IMR-90 (cell line): ENCODE results near the gene ANXA1. TPM values are rescaled to one million over a fixed set of nuclear protein-coding genes. Genes with fewer than 3 reads are reported as not detected.

ENCODE experiments used
- ATAC-seq: fragments of 200-7000 bp; cut with Tn5 transposase; 2 replicates; pipeline ENCODE4 v1.9.1; 2020; ENCODE audit warnings: low read depth, mild to moderate bottlenecking, moderate library complexity
- BruUV-seq: library from RNA; stranded (reverse); fragments of 400-500 nt; replicated peaks from 2 replicates; lab custom pipeline; 2021; lab: Mats Ljungman, UMichigan
- CTCF ChIA-PET: fragments of 300-600 bp; formaldehyde crosslinking; extraction: SDS; loops from one replicate; lab custom pipeline; 2021; ENCODE audit warnings: antibody characterized with exemption; lab: Yijun Ruan, JAX
- POLR2A ChIA-PET: fragments of 300-600 bp; sonication (Branson Sonifier 250); formaldehyde crosslinking; loops from one replicate; lab custom pipeline; 2022; ENCODE audit warnings: antibody characterized with exemption; ENCODE audit not compliant: unreplicated experiment; lab: Charles Lee
- DNase-seq: peaks from one replicate; pipeline ENCODE4 v3.0.0; 2013
- H2AFZ ChIP-seq: replicated peaks from 2 replicates; pipeline ENCODE3; 2013; ENCODE audit warnings: low read length, mild to moderate bottlenecking; ENCODE audit not compliant: poor library complexity
- H2AK5ac ChIP-seq: 2 replicates; pipeline ENCODE4 v1.6.1; 2013; ENCODE audit warnings: low read depth, low read length, inconsistent platforms
- H2AK9ac ChIP-seq: replicated peaks from 2 replicates; pipeline ENCODE3; 2013; ENCODE audit warnings: mild to moderate bottlenecking, low read depth, low read length, moderate library complexity; ENCODE audit not compliant: poor library complexity
- H2BK120ac ChIP-seq: 2 replicates; pipeline ENCODE4 v1.6.1; 2013; ENCODE audit warnings: low read depth, low read length, inconsistent platforms
- H2BK15ac ChIP-seq: 3 replicates; pipeline ENCODE4 v1.6.1; 2013; ENCODE audit warnings: low read depth, low read length, inconsistent platforms
- H2BK20ac ChIP-seq: 2 replicates; pipeline ENCODE4 v1.6.1; 2013; ENCODE audit warnings: low read depth, mild to moderate bottlenecking, inconsistent platforms, low read length, moderate library complexity
- H2BK5ac ChIP-seq: 2 replicates; pipeline ENCODE4 v1.6.1; 2013; ENCODE audit warnings: mild to moderate bottlenecking, low read depth, low read length, inconsistent platforms; ENCODE audit not compliant: poor library complexity, severe bottlenecking
- H3K14ac ChIP-seq: replicated peaks from 2 replicates; pipeline ENCODE4 v1.6.1; 2013; ENCODE audit warnings: low read depth, low read length, inconsistent platforms
- H3K18ac ChIP-seq: 2 replicates; pipeline ENCODE4 v1.6.1; 2013; ENCODE audit warnings: low read depth, low read length, control low read depth
- H3K23ac ChIP-seq: 2 replicates; pipeline ENCODE4 v1.6.1; 2013; ENCODE audit warnings: low read depth, low read length, inconsistent platforms
- H3K27ac ChIP-seq: 2 replicates; pipeline ENCODE4 v1.5.1; 2013; ENCODE audit warnings: mild to moderate bottlenecking, control low read depth, low read length; ENCODE audit not compliant: insufficient read depth
- H3K27me3 ChIP-seq: 2 replicates; pipeline ENCODE4 v1.6.1; 2013; ENCODE audit warnings: low read length; ENCODE audit not compliant: control insufficient read depth, insufficient read depth
- H3K36me3 ChIP-seq: 2 replicates; pipeline ENCODE4 v1.6.1; 2013; ENCODE audit warnings: low read length, mixed read lengths; ENCODE audit not compliant: control insufficient read depth, insufficient read depth
- H3K4ac ChIP-seq: 2 replicates; pipeline ENCODE4 v1.6.1; 2013; ENCODE audit warnings: low read depth, low read length, inconsistent platforms
- H3K4me1 ChIP-seq: 2 replicates; pipeline ENCODE4 v1.6.1; 2013; ENCODE audit warnings: low read length, mixed read lengths; ENCODE audit not compliant: control insufficient read depth, insufficient read depth
- H3K4me2 ChIP-seq: 2 replicates; pipeline ENCODE4 v1.6.1; 2013; ENCODE audit warnings: low read depth, mild to moderate bottlenecking, control low read depth, low read length, moderate library complexity
- H3K4me3 ChIP-seq: 2 replicates; pipeline ENCODE4 v1.5.1; 2013; ENCODE audit warnings: low read depth, mild to moderate bottlenecking, control low read depth, low read length, moderate library complexity; ENCODE audit not compliant: insufficient read depth
- H3K56ac ChIP-seq: 2 replicates; pipeline ENCODE4 v1.6.1; 2013; ENCODE audit warnings: low read length, inconsistent platforms; ENCODE audit not compliant: insufficient read depth; ENCODE audit errors: extremely low read depth
- H3K79me1 ChIP-seq, 2 experiments: 2 replicates each; pipeline ENCODE4 v1.6.1; 2013; ENCODE audit warnings: low read length in 2 of 2, inconsistent platforms in 1 of 2, low read depth in 1 of 2
- H3K9ac ChIP-seq: 2 replicates; pipeline ENCODE4 v1.6.1; 2013; ENCODE audit warnings: low read depth, low read length, control low read depth
- H3K9me1 ChIP-seq: 2 replicates; pipeline ENCODE4 v1.6.1; 2013; ENCODE audit warnings: low read length, inconsistent platforms; ENCODE audit not compliant: insufficient read depth
- H3K9me3 ChIP-seq: 2 replicates; pipeline ENCODE4 v1.6.1; 2013; ENCODE audit warnings: low read length; ENCODE audit not compliant: control insufficient read depth, insufficient read depth
- H4K20me1 ChIP-seq: 2 replicates; pipeline ENCODE4 v1.6.1; 2013; ENCODE audit warnings: low read length, inconsistent platforms; ENCODE audit not compliant: insufficient read depth
- H4K5ac ChIP-seq: 2 replicates; pipeline ENCODE4 v1.6.1; 2013; ENCODE audit warnings: mild to moderate bottlenecking, low read depth, low read length, control low read depth
- H4K8ac ChIP-seq, 2 experiments: 2 replicates each; pipeline ENCODE4 v1.6.1; 2013; ENCODE audit warnings: low read depth in 2 of 2, low read length in 2 of 2, control low read depth in 1 of 2, inconsistent platforms in 1 of 2
- H4K91ac ChIP-seq: 2 replicates; pipeline ENCODE4 v1.6.1; 2013; ENCODE audit warnings: low read depth, low read length, inconsistent platforms; ENCODE audit not compliant: insufficient read depth
- BHLHE40 ChIP-seq: fragments of 150-350 bp; IDR thresholded peaks from 2 replicates; pipeline ENCODE4 v1.6.1; 2016; ENCODE audit warnings: mild to moderate bottlenecking, low read depth, low read length
- CEBPB ChIP-seq: IDR thresholded peaks from 2 replicates; pipeline ENCODE4 v1.6.1; 2012; ENCODE audit warnings: low read depth, low read length, improper control_type of control experiment
- ELK1 ChIP-seq: fragments of 150-350 bp; IDR thresholded peaks from 2 replicates; pipeline ENCODE4 v1.6.1; 2016; ENCODE audit warnings: low read depth, mild to moderate bottlenecking, low read length, moderate library complexity, borderline replicate concordance
- FOS ChIP-seq: fragments of 150-350 bp; IDR thresholded peaks from 2 replicates; pipeline ENCODE4 v1.6.1; 2016; ENCODE audit warnings: low read depth, low read length
- MAFK ChIP-seq: IDR thresholded peaks from 2 replicates; pipeline ENCODE4 v1.6.1; 2012; ENCODE audit warnings: low read depth, low read length, improper control_type of control experiment
- MAZ ChIP-seq: IDR thresholded peaks from 2 replicates; pipeline ENCODE4 v1.6.1; 2012; ENCODE audit warnings: low read depth, mild to moderate bottlenecking, low read length, improper control_type of control experiment, moderate library complexity, borderline replicate concordance
- MXI1 ChIP-seq: IDR thresholded peaks from 2 replicates; pipeline ENCODE4 v1.6.1; 2012; ENCODE audit warnings: low read depth, mild to moderate bottlenecking, low read length, moderate library complexity, borderline replicate concordance
- NFE2L2 ChIP-seq: fragments of 150-350 bp; IDR thresholded peaks from 2 replicates; pipeline ENCODE4 v1.6.1; 2016; ENCODE audit warnings: low read depth, mild to moderate bottlenecking, low read length
- POLR2A ChIP-seq: IDR thresholded peaks from 2 replicates; pipeline ENCODE4 v1.6.1; 2012; ENCODE audit warnings: mild to moderate bottlenecking, low read depth, low read length
- RAD21 ChIP-seq: IDR thresholded peaks from 2 replicates; pipeline ENCODE4 v1.6.1; 2012; ENCODE audit warnings: low read length, improper control_type of control experiment
- RCOR1 ChIP-seq: IDR thresholded peaks from 2 replicates; pipeline ENCODE4 v1.6.1; 2012; ENCODE audit warnings: mild to moderate bottlenecking, low read length, improper control_type of control experiment; ENCODE audit not compliant: insufficient replicate concordance
- RFX5 ChIP-seq: IDR thresholded peaks from 2 replicates; pipeline ENCODE4 v1.8.0; 2012; ENCODE audit warnings: low read depth, mild to moderate bottlenecking, low read length, moderate library complexity
- SMC3 ChIP-seq: fragments of 150-350 bp; IDR thresholded peaks from 2 replicates; pipeline ENCODE4 v1.6.1; 2016; ENCODE audit warnings: low read depth, mild to moderate bottlenecking, antibody characterized with exemption, low read length, moderate library complexity
- WGBS, 2 experiments: methylation state at CpG; one replicate each; pipeline versions ENCODE4 v1.1.5 to v1.1.7; 2013; ENCODE audit warnings: missing lambda C conversion rate in 2 of 2; ENCODE audit not compliant: insufficient read length in 1 of 2; ENCODE audit errors: extremely low coverage in 2 of 2; 5-methylcytosine and 5-hydroxymethylcytosine counted together
- dilution Hi-C: fragments of 300-500 bp; cut with HindIII; formaldehyde crosslinking; loops from one replicate; pipeline ENCODE4 v1.14.3; 2018; ENCODE audit warnings: low sequenced_read_pairs; ENCODE audit not compliant: unreplicated experiment
- in situ Hi-C: fragments of 300-500 bp; cut with MboI; formaldehyde crosslinking; loops from 3 replicates; pipeline ENCODE4 v1.14.3; 2019; ENCODE audit warnings: low sequenced_read_pairs, inconsistent platforms, mixed read lengths
- intact Hi-C: fragments of 100-400 bp; cut with micrococcal nuclease; formaldehyde crosslinking; loops from 2 replicates; pipeline ENCODE4 v1.10.0; 2022
- polyA plus RNA-seq, 3 experiments: library from polyadenylated mRNA; depleted of rRNA; stranded (reverse); fragments of >200 nt; gene quantifications; 2 replicates each; pipeline ENCODE4 v1.2.3, GENCODE V29; 2012; ENCODE audit warnings: low replicate concordance in 1 of 3
- total RNA-seq: library from RNA; depleted of rRNA; stranded (reverse); fragments of >200 nt; gene quantifications from 2 replicates; pipeline ENCODE4 v1.2.3, GENCODE V29; 2012
- TF ChIP-seq, protein P1 (sequence below): fragments of 150-350 bp; IDR thresholded peaks from 2 replicates; pipeline ENCODE4 v1.6.1; 2017; ENCODE audit warnings: mild to moderate bottlenecking, antibody characterized with exemption, low read length, low read depth

Gene ANXA1
- total and polyA plus RNA-seq, 2 of the 4 experiments (the other 2 are of a cell fraction): 520 to 583 TPM

DNA sequence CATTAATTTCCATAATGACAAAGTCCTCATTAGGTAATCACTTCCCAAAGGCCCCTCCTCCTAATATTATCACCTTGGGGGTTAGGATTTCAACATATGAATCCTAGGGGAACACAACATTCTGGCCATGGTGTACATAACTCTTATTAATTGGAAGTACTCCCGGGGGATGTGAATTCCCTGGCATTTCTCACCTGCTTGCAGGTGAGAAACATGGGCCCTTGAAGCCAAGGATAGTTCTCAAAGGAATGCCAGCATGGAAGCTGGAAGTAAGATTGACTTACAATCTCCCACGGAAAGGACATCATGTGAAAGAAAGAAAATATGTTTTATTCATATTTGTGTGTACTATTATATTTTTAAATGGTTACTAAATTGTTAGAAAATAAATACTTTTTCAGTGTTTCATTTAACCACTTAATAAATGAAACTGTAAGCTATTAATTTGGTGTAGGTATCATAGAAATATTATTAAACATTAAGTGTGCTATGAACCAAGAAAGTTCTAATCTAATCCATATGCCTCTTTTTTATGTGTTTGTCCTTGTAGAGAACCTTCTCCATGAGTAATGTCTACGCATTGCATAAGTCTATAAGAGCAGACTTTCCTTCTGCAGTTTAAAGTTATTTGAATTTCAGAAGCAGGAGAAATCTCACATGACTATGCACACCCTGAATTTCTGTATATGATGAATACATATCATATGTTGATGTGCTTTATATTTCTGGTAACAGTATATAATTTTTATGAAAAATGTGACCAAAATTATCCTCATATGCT lies 59.4 kb downstream of the ANXA1 start:
- no peak for ATAC-seq
- Histone ChIP-seq H2BK120ac (no peak overlapping the region), H2AK9ac (no peak overlapping the region), H3K9me3 (no peaks in the 10 kb centered on the region), H3K27me3 (no peaks in the 10 kb centered on the region; the same call in 1 of the 2 replicates), H3K56ac (no peak overlapping the region), H4K91ac (no peak overlapping the region), H3K9me1 (no peaks in the 10 kb centered on the region), H2BK20ac (no peak overlapping the region), H3K4me1 (no peaks in the 10 kb centered on the region), H4K8ac (no peak overlapping the region), H3K27ac (no peak overlapping the region), H3K23ac (no peak overlapping the region), H3K9ac (no peak overlapping the region), H3K79me1 (no peaks in the 10 kb centered on the region), H3K36me3 (no peaks in the 10 kb centered on the region), H2BK5ac (no peak overlapping the region), H2AFZ (no peak overlapping the region), H3K4ac (no peak overlapping the region), H3K4me3 (no peak overlapping the region), H4K5ac (no peak overlapping the region), H3K4me2 (no peak overlapping the region), H3K18ac (no peak overlapping the region), H3K14ac (no peak overlapping the region), H2AK5ac (no peak overlapping the region), H4K20me1 (no peaks in the 10 kb centered on the region), H2BK15ac (no peak overlapping the region)
- no TSS peak for BruUV-seq
- DNase-seq: no peak
- TF ChIP-seq NFE2L2: no peak
- no peak for TF ChIP-seq ELK1
- TF ChIP-seq CEBPB: no peak
- TF ChIP-seq RFX5: no peak
- no peak for TF ChIP-seq MAZ
- no peak for TF ChIP-seq MXI1
- TF ChIP-seq POLR2A: no peak
- no peak for TF ChIP-seq FOS
- no peak for TF ChIP-seq RCOR1
- TF ChIP-seq BHLHE40: no peak
- TF ChIP-seq, protein P1, sequence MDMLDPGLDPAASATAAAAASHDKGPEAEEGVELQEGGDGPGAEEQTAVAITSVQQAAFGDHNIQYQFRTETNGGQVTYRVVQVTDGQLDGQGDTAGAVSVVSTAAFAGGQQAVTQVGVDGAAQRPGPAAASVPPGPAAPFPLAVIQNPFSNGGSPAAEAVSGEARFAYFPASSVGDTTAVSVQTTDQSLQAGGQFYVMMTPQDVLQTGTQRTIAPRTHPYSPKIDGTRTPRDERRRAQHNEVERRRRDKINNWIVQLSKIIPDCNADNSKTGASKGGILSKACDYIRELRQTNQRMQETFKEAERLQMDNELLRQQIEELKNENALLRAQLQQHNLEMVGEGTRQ: no peak
- TF ChIP-seq SMC3: no peak
- no peak for TF ChIP-seq RAD21
- no peak for TF ChIP-seq MAFK
- dilution Hi-C loops (no loop called here), in situ Hi-C loops (loop anchor here (25.0 kb wide), 1 partner anchor 1351 kb away; no protein-coding TSS in a partner anchor), intact Hi-C loops (no loop called here)
- CTCF ChIA-PET: no interaction called here
- 17% methylated on average over 1 of the region's 3 CpGs; no CpG with 5 or more reads in 1 of the 2 experiments for WGBS, 2 experiments
- POLR2A ChIA-PET: no interaction called here
